GM19023 (cell line): ENCODE results near the gene SCN2A.

Experiments
- ATAC-seq: cut with Tn5 transposase; IDR thresholded peaks from one replicate; pipeline ENCODE4 v1.9.1; 2021; ENCODE audit warnings: mild to moderate bottlenecking, moderate library complexity; ENCODE audit not compliant: unreplicated experiment

SCN2A gene

GRCh38 chr2:165239230-165239629, at the start of gene SCN2A:
Gene SCN2A, plus strand, starts transcription at chr2:165239414. Its CDS starts 56,410 bp downstream, at chr2:165295824.
- no peak for ATAC-seq

GRCh38 chr2:165191096-165191728, 48.0 kb upstream of the SCN2A start:
- ATAC-seq, result no peak

GRCh38 chr2:165192729-165193128, 46.5 kb upstream of the SCN2A start:
- ATAC-seq, result peak; percentile 16

DNA sequence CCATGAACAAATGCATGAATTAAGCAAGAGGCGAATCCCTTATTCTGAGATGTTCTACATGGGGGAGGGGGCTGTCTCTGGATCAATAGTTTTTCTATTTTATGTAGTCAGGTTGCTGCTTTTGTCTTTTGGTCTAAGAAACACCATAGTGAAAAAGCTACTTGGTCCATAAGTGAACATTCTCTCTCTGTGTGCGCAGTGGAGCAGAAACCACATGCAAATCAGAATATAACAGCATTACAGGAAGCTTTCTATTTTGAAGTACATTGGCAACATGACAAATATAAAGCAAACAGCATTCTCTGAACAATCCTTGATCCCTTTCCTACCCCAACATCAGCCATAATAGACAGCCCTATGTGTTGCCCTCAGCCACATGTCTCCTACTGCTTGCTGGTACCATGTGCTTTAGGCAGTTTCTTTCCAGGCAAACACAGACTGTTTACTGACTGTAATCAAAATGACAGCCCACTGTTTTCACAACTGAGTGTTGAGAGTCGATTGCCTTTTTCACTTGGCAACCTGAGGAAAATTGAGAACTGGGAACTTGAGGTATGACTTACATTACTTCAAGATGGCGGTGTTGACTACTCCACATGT, 45.9 kb upstream of the SCN2A start:
- peak; percentile 96 for ATAC-seq

DNA sequence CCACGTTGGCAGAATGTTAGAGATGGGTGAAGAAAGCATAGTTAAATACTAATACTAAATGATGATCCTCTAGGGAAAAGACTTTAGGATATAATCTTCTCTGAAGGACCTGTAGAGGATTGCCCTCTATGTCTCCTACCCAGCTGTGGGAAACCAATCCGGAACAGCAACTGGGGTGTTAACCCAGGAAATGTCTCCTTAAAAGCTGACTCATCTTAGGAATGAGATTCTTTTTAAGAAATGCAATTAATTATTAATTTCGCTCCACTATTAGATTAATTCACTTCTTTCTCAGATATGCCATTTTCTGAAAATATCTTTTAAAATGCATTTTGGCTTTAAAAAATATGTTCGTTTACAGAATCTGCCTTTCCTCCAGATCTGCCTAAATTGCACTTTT, 42.8 kb upstream of the SCN2A start:
- no peak for ATAC-seq

- ATAC-seq, result no peak
Observed at GRCh38 chr2:165197346-165197745, 41.9 kb upstream of the SCN2A start.

GRCh38 chr2:165198181-165198580, 41.0 kb upstream of the SCN2A start:
- no peak for ATAC-seq

DNA sequence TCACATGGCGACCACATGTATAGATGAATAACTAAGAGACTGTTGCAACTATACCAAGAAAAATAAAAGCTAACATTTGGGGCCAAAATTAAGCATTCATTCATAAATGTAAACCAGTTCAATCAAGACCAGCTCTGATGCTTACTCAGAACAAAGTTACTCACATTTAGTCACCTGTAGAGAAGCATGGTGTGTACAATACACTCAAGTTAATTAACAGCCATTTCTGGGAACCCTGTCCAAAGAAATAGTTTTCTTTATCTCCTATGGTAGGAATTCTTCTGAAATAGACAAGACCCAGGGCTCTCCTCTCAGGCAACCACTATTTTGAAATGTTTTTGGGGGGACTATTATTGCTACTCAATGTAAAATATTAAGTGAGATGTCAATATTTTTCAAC, 37.0 kb upstream of the SCN2A start:
- no peak for ATAC-seq

- ATAC-seq, result peak; percentile 69
Observed at GRCh38 chr2:165203689-165204559, 35.3 kb upstream of the SCN2A start, which contains the start of gene SCN3A. Gene SCN3A, minus strand, starts transcription at chr2:165204050. Its CDS starts 27,656 bp downstream, at chr2:165176394.

- no peak for ATAC-seq
Observed at GRCh38 chr2:165205865-165206264, 33.3 kb upstream of the SCN2A start.

GRCh38 chr2:165208094-165208493, 31.1 kb upstream of the SCN2A start:
- no peak for ATAC-seq

DNA sequence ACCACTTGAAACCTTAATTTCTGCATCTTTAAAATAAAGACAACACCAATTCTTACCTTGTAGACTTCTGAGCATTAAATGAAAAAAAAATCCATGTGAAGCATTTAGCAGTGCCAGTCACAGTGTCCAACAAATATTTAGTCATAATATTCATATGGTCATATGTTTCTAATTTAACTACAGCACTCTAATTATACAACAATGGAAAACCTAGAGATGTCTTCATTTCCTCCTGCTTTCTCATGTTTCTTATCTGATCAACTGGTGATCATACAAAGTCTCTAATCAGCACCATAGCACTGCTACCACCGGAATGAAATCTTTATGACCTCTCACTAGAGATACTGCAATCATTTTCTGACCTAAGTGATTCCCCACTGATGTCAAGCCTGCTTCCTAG, 25.1 kb upstream of the SCN2A start:
- ATAC-seq, result no peak

- no peak for ATAC-seq
Observed at GRCh38 chr2:165219481-165219880, 19.7 kb upstream of the SCN2A start.

GRCh38 chr2:165224941-165225340, 14.3 kb upstream of the SCN2A start:
- no peak for ATAC-seq

DNA sequence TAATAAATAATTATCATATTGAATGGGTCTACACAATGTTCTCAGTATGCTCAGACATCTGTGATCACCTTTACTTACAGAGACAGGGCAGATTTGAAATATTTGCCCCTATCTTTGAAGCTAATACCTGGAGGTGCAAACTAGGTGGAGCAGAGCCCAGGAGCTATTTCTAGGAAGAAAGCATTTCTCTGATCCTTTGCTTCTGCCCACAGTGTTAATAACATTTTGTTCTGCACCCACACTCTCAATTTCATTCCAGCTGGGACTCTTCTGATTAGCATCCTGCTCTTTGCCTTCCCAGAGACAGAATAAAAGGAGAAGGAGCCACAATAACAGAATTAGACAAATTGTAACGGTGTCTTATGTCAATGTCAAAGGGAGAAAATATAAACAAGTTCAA, 11.6 kb upstream of the SCN2A start:
- ATAC-seq, result no peak

DNA sequence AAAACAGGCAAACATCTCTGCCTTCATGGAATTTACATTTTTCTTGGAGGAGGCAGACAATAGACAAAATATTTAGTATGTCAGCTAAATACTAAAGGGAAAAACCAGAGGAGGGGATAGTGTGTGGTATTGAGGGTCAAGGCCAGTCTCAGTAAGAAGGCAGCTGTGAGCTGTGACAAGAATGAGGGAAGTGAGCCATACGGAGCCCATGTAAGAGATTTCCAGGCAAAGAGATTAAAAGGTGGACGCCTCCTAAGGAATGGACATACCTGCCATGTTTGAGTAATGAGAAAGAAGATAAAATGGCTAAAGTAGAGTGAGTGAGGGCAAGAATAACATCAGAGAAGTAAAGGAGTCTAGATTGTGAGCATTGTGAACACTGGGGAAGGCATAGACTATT, 2.2 kb upstream of the SCN2A start:
- no peak for ATAC-seq

DNA sequence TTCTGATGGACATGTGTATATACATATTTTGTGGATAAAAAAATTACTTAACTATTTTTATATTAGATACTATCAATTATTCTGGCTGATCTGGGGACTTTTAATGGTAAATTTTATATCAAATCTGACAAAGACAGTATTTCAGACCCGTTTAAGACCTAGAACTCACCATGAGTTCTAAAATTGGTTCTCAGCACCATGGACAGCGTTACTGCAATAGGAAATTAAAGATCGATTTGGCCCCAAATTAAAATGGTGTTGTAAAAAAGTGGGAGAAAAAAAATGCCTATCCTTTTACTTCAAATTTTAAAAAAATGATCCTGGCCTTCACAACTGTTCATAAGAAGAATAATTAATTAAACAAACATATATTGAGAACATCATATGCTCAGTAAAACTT, 919 bp upstream of the SCN2A start:
- ATAC-seq, result no peak

DNA sequence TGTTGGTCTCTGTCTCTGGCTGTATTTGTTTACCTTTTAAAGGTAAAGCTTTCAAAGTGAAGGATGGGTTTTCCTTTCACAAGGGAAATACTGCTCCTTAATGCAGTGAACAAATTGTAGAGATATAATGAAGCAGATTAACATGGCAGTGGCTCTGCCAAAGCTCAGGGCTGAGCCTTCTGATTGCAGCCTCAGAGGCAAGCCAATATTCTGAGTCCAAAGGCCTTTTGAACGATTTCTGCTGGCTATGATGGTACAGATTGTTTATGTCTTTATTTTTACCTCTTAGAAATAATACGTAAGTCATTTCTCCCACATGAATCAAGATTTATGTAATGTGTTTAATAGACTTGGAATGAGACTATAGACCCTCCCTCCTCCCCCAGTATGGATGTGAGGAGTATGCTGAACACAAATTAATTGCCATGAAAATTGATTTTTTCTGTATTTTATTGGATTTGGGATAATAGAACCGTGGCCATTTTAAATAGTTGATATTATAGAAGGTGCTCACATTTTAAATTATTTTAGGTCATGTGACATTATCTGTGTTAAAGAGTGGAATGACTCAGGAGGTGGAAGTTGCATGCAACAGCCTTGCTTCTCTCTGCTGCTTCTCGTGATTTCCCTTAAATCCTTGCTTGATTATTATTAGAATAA, 772 bp downstream of the SCN2A start:
- ATAC-seq, result no peak

DNA sequence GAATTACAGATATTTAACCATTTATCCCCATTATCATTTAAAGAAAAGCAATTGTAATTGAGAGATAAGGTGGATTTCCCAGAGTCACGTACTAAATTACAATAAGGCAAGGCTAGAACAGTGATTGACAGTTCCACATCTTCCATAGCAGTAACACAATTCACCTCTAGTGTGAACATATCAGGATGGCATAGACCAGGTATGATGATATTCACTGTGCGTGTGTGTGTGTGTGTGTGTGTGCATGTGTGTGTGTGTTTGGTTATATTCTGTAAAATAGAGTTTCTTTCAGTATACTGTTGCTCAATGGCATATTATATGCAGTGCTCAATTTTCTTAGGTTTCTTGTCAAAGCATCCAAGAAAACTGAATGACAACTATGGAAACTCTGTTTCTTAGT, 1.7 kb downstream of the SCN2A start:
- ATAC-seq, result no peak

DNA sequence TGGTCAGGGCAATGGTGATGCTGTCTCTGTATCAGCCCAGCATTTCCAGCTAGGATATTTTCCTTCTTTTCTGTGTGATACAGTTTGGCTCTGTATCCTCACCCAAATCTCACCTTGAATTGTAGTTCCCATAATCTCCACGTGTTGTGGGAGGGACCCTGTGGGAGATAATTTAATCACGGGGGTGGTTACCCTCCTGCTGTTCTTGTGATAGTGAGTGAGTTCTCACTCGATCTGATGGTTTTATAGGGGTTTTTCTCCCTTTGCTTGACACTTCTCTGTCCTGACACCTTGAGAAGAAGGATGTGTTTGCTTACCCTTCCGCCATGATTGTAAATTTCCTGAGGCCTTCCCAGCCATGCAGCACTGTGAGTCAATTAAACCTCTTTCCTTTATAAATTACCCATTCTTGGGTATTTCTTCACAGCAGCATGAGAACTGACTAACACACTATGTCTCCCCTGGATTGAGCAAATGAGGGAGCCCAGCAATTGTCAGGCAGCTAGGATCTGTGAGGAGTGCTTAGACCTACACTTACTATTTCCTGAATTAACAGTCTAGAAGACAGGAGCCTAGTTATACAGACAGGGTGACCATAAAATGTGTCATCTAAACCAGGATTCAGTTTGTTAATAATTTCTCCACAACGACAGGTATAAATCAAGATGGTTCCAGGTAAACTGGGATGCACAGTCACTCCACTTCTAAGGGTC, 6.0 kb downstream of the SCN2A start:
- no peak for ATAC-seq

- ATAC-seq, result no peak
Observed at GRCh38 chr2:165248238-165248637, 9.0 kb downstream of the SCN2A start.
